NOMO-1 treated with DMSO at 0.1 percent for 48 hours (cell line): Measurements from ENCODE around the gene GPR75.

Experiments used
- DNase-seq: peaks from one replicate; lab custom pipeline; 2025; ENCODE audit not compliant: unreplicated experiment; lab: John Stamatoyannopoulos, UW

The GPR75 gene

DNA sequence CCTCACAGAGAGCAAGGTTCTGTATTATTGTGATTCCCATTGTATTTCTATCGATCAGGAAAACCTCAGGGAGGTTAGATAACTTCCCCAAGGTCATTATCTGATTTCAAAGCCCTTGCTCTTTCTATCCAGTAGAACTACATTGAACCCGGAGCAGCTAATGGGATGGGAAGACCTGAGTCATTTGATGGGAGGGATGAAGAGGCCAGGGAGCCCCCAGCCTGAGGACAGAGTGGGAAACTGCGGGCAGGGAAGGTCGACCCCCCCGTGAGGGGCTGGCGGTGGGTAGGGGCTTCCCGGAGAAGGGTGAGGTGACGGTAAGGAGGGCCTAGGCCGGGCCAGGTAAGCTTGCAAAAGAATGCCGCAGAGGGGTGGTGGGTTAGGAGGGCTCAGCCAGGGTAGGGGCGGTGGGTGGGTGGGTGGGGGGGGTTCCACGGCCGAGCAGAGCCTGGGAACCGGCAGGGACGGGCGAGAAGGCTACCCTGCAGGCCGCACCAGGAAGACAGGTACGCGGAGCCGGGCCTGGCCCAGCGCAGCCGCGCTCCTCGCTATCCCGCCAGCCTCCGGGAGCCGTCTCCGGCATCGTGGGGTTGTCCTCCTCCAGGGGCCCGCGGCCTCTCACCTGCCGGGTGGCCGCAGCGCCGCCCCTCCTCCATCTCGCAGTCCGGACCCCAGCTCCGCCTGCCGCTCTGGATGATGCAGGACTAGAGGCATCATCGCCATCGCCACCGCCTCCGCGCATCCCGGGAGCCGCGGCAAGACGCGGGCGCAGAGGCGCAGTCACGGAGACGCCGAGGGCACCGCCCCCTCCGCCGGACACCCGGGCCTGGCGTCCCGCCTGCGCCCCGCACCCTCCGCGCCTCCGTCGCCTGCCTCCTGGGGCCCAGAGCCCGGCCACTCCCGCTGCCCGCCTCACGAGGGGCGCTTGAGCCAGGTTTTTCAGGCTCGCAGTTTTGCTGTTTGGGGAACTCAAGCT, at the start of gene GPR75:
Gene GPR75 (minus strand): TSS at position 762 of the 976 bp plus-strand sequence. CDS start 5,211 bp downstream, outside the sequence.
- DNase-seq: no peak

DNA sequence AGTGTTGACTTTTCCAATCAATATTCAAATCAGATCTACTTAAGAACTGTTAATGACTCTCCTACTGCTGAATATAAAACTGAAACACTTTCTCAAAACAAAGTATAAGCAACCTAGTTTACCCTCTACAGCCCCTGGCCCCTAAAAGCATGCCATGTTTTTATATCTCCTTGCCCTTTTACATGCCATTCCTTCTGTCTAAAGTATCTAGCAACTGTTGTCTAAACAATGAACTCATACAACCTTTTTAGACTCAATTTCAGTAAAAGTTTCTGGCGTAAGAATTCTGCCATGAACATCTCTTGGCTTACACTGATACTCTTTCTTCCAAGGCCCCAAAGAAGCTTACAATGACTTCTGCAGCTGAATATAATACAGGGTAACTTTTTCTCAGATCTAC, 47.8 kb upstream of the GPR75 start:
- no peak for DNase-seq

DNA sequence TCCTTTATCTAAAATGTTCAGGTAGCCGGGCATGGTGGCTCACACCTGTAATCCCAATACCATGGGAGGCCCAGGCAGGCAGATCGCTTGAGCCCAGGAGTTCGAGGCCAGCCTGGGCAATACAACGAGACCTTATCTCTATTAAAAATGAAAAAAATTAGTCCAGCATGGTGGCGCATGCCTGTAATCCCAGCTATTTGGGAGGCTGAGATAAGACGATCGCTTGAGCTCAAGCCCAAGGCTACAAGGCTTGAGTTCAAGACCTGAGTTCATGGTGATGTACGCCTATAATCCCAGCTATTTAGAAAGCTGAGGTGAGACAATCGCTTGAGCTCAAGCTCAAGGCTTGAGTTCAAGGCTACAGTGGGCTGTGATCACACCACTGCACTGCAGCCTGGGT, 45.6 kb upstream of the GPR75 start:
- no peak for DNase-seq

DNA sequence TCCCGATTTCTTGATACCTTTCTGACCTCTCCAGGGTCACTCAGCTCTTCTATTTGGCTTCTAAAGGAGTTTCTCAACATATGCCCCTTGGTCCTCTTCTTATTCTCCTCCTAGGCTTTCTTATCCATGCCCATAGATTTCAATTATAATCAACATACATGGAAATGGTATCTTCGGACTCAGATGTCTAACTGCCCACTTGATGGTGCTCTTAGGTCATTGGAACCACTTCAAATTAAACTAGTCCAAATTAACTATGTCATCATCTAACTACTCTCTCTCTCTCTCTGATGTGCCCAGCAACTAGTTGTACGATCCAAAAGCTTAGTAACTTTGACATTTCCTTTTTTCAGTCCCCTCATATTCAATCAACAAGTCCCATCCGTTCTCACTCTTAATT, 43.2 kb upstream of the GPR75 start:
- no peak for DNase-seq

DNA sequence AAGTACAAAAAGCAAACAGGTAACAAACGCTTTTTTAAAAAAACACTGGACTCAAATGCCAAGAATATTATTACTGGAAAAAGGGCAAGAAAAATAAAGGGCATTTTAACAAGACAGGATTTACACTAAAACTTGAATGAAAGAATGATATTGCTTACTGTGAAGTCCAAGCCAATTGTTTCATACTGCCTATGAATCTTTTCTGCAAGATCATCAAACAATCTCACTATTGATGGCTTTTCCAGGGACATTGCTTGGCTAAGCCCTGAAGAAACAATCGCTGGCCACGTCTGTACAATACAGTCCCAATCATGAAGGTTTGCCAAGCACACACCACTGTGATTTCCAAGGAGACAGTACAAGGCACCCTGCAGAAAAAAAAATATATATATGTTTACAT, 41.4 kb upstream of the GPR75 start:
- DNase-seq: no peak

DNA sequence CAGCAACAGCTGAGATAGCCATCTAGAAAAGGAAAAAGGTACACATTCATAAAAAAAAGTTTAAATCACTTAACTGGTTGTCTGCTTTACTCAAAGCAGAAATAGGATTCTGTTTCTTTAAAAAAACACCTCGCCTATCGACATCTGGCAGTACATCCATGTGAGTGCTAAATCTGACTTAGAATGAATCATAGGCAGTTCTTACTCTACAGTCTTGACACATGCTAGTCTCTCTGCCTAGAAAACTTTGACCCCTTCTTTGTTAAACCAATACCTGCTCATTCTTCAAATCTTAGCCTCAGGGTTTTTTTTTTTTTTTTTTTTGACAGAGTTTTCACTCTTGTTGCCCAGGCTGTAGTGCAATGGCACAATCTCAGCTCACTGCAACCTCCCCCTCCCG, 37.1 kb upstream of the GPR75 start:
- DNase-seq: no peak

DNA sequence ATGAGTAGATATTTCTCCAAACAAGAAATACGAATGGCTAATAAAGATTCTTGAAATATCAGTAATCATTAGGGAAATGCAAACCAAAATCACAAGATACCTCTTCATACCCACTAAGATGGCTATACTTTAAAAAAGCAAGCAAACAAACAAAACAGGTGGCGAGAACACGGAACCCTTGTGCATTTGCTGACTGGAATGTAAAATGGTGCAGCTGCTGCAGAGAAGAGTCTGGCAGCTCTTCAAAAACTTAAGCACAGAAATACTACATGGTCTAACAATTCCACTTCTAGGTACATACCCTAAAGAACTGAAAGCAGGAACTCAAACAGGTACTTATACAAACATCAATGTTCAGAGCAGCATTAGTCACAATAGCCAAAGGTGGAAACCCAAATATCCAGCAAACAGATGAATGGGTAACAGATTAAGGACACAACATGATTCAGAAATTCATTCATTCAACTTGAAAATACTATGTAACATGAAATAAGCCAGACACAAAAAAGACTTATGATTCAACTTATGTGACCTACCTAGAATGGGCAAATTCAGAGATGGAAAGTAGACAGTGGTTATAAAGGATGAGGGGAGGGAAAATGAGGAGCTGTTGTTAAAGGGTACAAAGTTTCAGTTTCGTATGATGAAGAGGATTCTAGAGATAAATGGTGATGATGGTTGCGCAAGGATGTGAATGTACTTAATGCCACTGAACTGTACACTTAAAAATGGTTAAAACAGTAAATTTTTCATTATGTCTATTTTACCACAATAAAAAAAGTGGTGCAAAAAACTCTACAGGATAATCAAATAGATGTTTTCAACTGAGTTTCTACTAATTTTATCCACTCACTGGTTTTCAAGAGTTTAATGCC, 26.9 kb upstream of the GPR75 start:
- DNase-seq: no peak

DNA sequence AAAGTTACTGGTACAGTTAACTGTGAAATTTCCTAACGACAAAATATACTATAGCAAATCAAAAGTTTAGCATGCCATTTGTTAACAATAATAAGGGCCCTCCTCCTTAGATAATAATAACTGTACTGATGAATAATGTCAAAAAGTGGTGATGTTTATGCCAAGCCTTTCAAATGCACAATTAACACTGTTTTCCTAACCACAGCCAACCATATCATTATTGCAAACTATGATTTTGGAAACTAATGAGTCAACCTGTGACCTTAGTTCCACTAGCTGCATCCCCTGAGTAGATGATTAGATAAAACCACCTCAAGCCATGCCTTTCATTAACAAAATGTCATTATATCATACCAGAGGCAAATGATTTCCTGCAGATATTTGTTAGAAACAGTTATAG, 25.1 kb upstream of the GPR75 start:
- no peak for DNase-seq

DNA sequence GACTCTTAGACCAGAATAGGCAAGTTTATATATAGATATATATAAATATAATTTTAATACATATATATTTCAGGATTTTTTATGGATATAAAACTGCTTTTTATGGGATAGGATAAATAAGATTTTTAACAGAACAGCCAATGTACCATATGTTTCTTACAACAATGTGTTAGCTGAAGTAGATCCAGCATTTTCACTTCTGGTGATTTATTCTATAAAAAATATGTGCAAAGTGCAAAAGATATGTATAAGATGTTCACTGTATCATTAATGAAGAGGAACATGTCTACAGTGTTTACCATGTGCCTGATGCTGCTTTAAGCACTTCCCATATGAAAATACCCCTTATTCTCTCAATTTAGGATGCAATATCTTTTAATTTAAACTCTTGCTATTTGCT, 22.2 kb upstream of the GPR75 start:
- no peak for DNase-seq

DNA sequence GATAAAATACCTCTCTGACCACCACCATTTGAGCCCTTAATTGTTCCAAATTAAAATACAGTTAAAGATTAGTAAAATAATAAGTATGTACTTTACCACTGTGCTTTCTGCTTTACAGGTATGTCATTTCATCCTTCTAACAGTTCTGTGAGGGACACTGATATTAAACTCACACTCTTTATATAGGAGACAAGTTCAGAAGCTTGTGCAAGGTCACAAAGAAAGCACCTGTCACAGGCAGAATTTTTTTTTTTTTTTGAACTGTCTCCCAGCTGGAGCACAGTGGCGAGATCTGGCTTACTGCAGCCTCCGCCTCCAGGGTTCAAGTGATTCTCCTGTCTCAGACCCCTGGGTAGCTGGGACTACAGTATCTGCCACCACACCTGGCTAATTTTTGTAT, 21.6 kb upstream of the GPR75 start:
- DNase-seq: no peak

DNA sequence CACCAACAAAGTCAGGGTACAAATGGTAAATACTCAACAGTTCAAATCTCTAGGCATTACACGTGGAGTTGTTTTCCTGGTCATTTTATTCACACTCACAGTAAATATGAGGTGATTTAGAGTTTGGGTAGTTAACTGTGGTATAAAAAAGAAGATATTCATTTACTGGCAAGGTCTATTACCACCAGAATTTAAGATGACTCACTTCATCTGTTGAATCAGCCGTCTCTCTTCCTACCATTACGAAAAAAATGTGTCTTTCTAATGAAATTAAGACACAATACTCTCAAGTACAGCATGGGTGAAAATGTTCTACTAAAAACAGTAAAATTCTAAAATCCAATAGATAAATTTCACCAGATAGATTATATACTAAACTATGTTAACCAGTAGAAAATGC, 21.0 kb upstream of the GPR75 start:
- DNase-seq: no peak

DNA sequence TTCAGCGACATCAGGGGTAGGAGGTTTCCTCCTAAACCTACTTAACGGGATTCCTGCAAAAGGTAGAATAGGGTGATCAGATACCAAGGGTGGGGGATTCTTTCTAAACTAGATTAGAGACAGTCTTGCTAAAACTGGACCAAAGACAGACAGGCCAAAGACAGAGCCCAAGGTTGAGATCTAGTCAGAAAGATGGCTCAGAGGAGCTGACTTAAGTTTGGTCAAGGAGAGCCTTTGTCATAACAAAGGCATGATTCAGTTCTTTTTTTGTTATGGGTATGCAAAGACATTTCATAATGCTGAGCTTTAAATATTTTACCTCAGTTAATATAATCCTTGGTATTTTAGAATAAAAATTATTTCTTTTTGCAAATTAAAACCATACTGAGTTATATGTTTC, 17.8 kb upstream of the GPR75 start:
- DNase-seq: no peak

DNA sequence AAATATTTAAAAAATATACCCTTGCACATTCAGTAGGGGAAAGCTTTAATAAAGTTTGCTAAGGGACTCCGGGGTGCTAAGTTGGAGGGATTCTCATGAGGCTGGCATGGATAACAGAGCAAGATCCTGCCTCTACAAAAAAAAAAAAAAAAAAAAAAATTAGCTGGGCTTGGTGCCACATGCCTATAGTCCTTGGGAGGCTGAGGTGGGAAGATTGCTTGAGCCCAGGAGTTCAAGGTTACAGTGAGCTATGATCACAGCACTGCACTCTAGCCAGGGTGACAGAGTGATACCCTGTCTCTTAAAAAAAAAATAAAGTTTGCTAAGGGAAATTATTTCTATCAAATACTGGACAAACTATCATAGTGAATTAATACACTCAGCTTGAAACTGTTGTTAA, 17.3 kb upstream of the GPR75 start:
- DNase-seq: no peak

DNA sequence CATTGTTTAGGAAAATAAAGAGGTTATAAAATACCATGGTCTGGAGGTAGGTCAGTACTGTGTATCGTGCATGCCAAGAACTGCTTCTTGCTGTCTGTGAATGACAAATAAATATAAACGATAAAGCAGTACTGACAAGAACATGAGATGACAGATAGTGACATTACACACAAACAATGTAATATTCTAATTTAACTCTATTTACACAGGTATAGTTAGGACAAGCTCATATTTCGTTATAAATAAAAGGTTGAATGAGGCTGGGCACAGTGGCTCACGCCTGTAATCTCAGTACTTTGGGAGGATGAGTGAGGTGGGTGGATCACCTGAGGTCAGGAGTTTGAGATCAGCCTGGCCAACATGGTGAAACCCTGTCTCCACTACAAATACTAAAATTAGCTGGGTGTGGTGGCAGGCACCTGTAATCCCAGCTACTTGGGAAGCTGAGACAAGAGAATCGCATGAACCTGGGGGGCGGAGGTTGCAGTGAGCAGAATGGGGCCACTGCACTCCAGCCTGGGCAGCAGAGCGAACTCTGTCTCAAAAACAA, 14.7 kb upstream of the GPR75 start:
- no peak for DNase-seq

DNA sequence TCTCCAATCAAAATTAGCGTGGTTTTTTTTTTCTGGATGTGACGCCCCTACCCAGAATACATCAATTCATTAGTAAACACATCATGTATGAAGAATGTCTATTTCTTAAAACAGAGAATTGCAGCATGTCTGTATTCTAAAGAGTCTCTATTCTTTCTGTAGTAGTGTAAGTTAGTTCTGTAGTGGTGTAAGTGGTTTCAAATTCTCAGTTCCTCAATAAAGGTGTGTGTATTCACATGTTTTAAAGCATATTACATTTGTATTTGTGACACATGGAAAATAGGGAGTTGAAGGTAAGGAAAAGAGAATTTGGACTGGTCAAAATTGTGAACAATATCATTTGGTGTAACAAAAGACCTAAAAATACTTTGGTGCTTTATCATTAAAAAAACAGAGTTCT, 8.0 kb upstream of the GPR75 start:
- DNase-seq: no peak

DNA sequence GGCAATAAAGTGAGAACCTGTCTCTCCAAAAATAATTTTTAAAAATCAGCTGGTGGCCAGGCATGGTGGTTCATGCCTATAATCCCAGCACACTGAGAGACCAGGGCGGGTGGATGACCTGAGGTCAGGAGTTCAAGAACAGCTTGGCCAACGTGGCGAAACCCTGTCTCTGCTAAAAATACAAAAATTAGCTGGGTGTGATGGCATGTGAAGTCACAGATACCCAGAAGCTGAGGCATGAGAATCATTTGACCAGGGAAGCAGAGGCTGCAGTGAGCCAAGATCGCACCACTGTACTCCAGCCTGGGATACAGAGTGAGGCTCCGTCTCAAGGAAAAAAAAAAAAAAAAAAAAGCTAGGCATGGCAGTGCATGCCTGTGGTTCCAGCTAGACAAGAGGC, 7.4 kb upstream of the GPR75 start:
- no peak for DNase-seq

DNA sequence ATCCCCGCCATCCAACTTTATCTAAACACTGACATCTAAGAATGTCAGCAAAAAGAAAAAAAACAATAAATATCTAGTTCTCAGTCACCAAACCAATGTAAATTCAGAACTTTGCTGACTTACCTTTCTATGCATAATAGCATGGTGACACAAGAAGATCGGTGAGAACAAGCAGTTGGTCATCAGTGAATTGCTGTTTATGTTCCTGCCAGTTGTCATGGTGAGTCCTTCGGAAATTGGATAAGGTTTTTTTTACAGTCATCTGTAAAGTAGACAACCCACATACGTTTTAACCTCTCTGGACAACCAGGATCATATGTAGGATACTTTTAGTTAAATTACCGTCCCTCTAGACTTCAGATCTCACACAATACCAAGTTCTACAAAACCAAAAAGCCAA, 6.2 kb upstream of the GPR75 start:
- DNase-seq: no peak

DNA sequence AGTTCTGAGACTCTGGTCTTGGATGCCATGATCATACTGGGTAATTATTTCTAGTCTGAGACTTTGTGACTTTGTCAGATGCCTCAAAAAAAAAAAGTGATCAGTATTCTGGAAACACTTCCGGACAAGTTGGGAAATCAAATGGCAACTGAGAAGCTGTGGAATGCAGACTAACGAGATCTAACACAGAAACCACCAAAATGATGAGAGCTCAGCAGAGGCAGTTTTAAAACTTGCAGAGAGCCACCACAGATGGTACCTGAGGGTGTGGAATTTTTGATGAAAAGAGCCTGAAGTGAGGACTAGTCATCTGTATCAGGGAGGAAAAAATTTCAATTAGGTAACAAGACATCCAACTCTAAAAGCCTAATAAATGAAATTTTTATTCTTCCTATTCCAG, 5.5 kb upstream of the GPR75 start:
- DNase-seq: no peak

DNA sequence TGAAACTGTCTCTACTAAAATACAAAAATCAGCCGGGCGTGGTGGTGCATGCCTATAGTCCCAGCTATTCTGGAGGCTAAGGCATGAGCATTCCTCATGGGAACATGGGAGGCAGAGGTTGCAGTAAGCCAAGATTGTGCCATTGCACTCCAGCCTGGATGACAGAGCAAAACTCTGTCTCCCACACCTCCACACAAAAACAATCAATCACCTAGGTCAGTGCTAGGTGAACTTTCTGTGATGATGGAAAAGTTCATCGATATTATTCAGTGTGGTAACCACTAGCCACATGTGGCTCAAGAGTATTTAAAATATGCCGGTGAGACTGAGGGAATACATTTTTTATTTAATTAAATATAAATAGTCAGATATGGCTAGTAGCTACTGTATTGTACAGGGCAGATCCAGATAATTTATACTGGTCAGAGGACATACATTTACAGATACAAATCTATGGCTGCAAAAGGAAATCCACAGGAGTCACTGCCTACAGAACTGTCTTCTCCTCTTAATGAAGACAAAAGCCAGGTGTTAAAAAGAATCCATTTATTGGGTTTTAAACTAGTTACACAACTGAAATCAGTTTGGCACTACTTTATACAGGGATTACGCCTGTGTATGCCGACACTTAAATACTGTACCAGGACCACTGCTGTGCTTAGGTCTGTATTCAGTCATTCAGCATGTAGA, 3.9 kb upstream of the GPR75 start:
- DNase-seq: no peak

DNA sequence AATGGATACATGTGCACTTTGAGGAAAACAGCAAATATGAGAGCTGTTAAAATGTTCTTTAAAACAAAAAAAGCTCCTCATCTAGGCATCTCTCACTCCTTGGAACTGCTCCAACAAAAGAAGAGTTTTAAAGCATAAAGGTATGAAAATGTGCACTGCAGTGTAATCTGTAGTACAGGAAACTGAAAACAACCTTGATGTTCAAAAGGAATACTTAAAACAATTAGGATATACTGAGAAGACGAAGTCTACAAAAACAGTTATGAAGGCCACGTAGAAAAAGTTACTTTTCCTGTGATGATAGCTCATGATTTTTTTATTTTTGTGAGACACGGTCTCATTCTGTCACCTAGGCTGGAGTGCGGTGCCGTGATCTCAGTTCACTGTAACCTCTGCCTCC, 2.1 kb upstream of the GPR75 start:
- DNase-seq: no peak

DNA sequence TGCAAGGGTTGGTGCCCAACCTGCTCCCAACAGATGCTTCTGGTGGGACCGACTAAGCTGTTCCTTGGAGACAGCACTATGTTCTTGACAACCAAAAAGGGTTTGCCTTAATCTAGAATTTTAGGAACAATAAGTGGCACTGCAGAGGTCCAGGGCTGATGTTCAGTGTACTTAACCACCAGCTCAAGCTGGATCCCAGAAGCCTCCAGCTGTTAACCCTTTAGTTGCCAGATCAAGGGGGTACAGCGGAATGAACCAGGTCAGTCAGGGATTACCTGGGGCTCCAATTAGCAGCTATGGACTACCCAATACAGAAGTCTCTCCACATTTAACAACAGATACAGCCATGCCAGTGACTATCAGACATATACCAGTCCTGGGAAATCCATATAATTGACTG, 3.5 kb downstream of the GPR75 start:
- no peak for DNase-seq
